Measurements from ENCODE around the gene NTF4.

DNA sequence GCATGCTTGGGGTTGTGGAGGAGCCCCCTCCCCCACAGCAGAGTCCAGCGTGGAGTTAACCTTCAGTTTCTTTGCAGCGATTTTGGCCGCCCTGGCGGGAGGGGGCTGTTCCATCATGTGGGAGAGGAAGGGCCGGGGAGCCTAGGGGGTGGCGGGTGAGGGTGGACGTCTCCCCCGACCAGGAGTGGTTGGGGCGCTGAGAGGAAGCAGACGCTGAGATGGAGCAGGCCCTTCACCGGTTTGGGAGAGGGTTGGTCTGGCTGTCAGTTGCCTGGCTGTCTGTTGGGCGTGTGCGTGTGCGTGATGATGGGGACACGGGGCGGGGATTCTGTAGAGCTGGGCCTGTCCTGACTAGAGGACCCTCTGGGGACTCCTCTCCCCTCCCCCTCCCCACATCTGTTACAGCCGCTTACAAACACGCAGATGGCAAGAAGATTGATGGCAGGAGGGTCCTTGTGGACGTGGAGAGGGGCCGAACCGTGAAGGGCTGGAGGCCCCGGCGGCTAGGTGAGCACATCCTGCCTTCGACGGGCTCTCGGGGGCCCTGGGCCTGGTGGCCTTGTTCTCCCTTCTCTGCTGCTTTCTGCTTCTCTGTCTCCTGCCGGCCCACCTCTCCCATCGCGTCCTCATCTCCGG is 39.7 kb upstream of the NTF4 start:
- peak; percentile 40; the same call in 1 of the 2 replicates for TF ChIP-seq POLR2AphosphoS5 (IDR thresholded peaks at IDR 0.05; ENCODE audit: low read depth)
- no peak for TF ChIP-seq CTCF (IDR thresholded peaks at IDR 0.05; ENCODE audit: insufficient read depth, low read length)
- TF ChIP-seq GABPA (IDR thresholded peaks at IDR 0.05; ENCODE audit: low read depth) = no peak
- TF ChIP-seq, protein P1, sequence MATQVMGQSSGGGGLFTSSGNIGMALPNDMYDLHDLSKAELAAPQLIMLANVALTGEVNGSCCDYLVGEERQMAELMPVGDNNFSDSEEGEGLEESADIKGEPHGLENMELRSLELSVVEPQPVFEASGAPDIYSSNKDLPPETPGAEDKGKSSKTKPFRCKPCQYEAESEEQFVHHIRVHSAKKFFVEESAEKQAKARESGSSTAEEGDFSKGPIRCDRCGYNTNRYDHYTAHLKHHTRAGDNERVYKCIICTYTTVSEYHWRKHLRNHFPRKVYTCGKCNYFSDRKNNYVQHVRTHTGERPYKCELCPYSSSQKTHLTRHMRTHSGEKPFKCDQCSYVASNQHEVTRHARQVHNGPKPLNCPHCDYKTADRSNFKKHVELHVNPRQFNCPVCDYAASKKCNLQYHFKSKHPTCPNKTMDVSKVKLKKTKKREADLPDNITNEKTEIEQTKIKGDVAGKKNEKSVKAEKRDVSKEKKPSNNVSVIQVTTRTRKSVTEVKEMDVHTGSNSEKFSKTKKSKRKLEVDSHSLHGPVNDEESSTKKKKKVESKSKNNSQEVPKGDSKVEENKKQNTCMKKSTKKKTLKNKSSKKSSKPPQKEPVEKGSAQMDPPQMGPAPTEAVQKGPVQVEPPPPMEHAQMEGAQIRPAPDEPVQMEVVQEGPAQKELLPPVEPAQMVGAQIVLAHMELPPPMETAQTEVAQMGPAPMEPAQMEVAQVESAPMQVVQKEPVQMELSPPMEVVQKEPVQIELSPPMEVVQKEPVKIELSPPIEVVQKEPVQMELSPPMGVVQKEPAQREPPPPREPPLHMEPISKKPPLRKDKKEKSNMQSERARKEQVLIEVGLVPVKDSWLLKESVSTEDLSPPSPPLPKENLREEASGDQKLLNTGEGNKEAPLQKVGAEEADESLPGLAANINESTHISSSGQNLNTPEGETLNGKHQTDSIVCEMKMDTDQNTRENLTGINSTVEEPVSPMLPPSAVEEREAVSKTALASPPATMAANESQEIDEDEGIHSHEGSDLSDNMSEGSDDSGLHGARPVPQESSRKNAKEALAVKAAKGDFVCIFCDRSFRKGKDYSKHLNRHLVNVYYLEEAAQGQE (IDR thresholded peaks at IDR 0.05; ENCODE audit: insufficient replicate concordance, low read depth) = no peak
- no peak for TF ChIP-seq SPI1 (IDR thresholded peaks at IDR 0.05; ENCODE audit: borderline replicate concordance, low read depth)
